T-helper 1 cell treated with Interleukin-12 subunit alpha and Interleukin-12 subunit beta and Interleukin-4 antibody, amounts not matched to agents 30 ng/mL and 1 ng/mL, for 36 hours (primary cell): ENCODE data around the gene FGGY. TPM values are rescaled to one million over a fixed set of nuclear protein-coding genes. Genes with fewer than 3 reads are reported as not detected.

Source experiments
- intact Hi-C: fragments of 100-400 bp; cut with micrococcal nuclease; formaldehyde crosslinking; loops from one replicate; pipeline ENCODE4 v1.15.1; 2024
- total RNA-seq: library from RNA; stranded (reverse); gene quantifications from 2 replicates; pipeline ENCODE4 v1.2.3, GENCODE V29; 2022

FGGY gene
- total RNA-seq, 1 donor from 2014 or later, result 12.2 TPM

- intact Hi-C loops, result no loop called here
These were observed 451.2 kb downstream of the FGGY start for GRCh38 chr1:59748123-59748522.

- intact Hi-C loops, result no loop called here
These were observed 453.6 kb downstream of the FGGY start for GRCh38 chr1:59750328-59751003.

- intact Hi-C loops, result no loop called here
These were observed 454.1 kb downstream of the FGGY start for GRCh38 chr1:59751004-59751395.

GRCh38 chr1:59751801-59752200 lies 454.9 kb downstream of the FGGY start:
- intact Hi-C loops, result no loop called here

- intact Hi-C loops, result no loop called here
These were observed 455.9 kb downstream of the FGGY start for GRCh38 chr1:59752556-59753414.

- intact Hi-C loops, result loop anchor here (5.0 kb wide), 1 partner anchor 458 kb away; the partner anchor contains the start of gene FGGY
These were observed 458.3 kb downstream of the FGGY start for GRCh38 chr1:59755069-59755685.

- intact Hi-C loops, result loop anchor here (5.0 kb wide), 1 partner anchor 460 kb away; the partner anchor contains the start of gene FGGY
These were observed 460.4 kb downstream of the FGGY start for GRCh38 chr1:59757197-59757747.

GRCh38 chr1:59759156-59759925 lies 462.4 kb downstream of the FGGY start:
- intact Hi-C loops, result loop anchor here (1.0 to 5.0 kb wide), 8 partner anchors 60 to 1243 kb away; partner anchors contain the start of genes FGGY and OMA1

- intact Hi-C loops, result no loop called here
These were observed 464.5 kb downstream of the FGGY start for GRCh38 chr1:59761443-59761842.

GRCh38 chr1:59763418-59763817 lies 466.5 kb downstream of the FGGY start:
- intact Hi-C loops, result no loop called here

GRCh38 chr1:59765011-59765730 lies 468.3 kb downstream of the FGGY start:
- intact Hi-C loops, result no loop called here

GRCh38 chr1:59766227-59766855 lies 469.4 kb downstream of the FGGY start:
- intact Hi-C loops, result no loop called here

GRCh38 chr1:59767119-59767518 lies 470.2 kb downstream of the FGGY start:
- intact Hi-C loops, result no loop called here

- intact Hi-C loops, result no loop called here
These were observed 472.2 kb downstream of the FGGY start for GRCh38 chr1:59768792-59769735.

- intact Hi-C loops, result no loop called here
These were observed 472.8 kb downstream of the FGGY start for GRCh38 chr1:59769736-59770095.

GRCh38 chr1:59771361-59771760 lies 474.5 kb downstream of the FGGY start:
- intact Hi-C loops, result no loop called here

GRCh38 chr1:59775480-59775879 lies 478.6 kb downstream of the FGGY start:
- intact Hi-C loops, result no loop called here

GRCh38 chr1:59776960-59777852 lies 480.3 kb downstream of the FGGY start:
- intact Hi-C loops, result no loop called here
